Fibroblast of lung (primary cell): ENCODE results near the gene SMARCA5.

Source experiments
- EZH2 ChIP-seq: IDR thresholded peaks from 2 replicates; pipeline ENCODE4 v1.5.1; 2012; ENCODE audit warnings: low read length, control low read depth, mild to moderate bottlenecking; ENCODE audit errors: missing control alignments
- TF ChIP-seq, protein P1 (sequence below), 2 donors: IDR thresholded peaks in 1 of 2; conservative IDR thresholded peaks in 1 of 2; 1 replicate in 1 of 2; 2 replicates in 1 of 2; pipeline ENCODE4 v1.5.1; 2011 to 2012; ENCODE audit warnings: low read length in 2 of 2, control low read depth in 1 of 2, inconsistent platforms in 1 of 2, low read depth in 1 of 2, mild to moderate bottlenecking in 1 of 2

GRCh38 chr4:143549928-143550327 is 36.4 kb downstream of the SMARCA5 start:
- TF ChIP-seq, protein P1, sequence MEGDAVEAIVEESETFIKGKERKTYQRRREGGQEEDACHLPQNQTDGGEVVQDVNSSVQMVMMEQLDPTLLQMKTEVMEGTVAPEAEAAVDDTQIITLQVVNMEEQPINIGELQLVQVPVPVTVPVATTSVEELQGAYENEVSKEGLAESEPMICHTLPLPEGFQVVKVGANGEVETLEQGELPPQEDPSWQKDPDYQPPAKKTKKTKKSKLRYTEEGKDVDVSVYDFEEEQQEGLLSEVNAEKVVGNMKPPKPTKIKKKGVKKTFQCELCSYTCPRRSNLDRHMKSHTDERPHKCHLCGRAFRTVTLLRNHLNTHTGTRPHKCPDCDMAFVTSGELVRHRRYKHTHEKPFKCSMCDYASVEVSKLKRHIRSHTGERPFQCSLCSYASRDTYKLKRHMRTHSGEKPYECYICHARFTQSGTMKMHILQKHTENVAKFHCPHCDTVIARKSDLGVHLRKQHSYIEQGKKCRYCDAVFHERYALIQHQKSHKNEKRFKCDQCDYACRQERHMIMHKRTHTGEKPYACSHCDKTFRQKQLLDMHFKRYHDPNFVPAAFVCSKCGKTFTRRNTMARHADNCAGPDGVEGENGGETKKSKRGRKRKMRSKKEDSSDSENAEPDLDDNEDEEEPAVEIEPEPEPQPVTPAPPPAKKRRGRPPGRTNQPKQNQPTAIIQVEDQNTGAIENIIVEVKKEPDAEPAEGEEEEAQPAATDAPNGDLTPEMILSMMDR (conservative IDR thresholded peaks at IDR 0.05 in 1 of 2, IDR thresholded peaks at IDR 0.05 in 1 of 2; ENCODE audit: low read depth in 1 of 2, low read length in 2 of 2) = no peak
- no peak for TF ChIP-seq EZH2
